Hepatocyte (in vitro differentiated cells): ENCODE results near the gene RGS11. TPM values are rescaled to one million over a fixed set of nuclear protein-coding genes. Genes with fewer than 3 reads are reported as not detected.
"Not testable (repeated sequence)": the region's sequence is repeated elsewhere in the genome, so short reads cannot be mapped to it uniquely, and the experiment has no call there.

Experiments
- DNase-seq: peaks from one replicate; pipeline ENCODE4 v3.0.0-alpha.2; 2016; ENCODE audit warnings: low spot score
- H2AFZ ChIP-seq: fragments of 200-600 bp; sonication (generic); 2 replicates; pipeline ENCODE4 v1.6.0; 2016; ENCODE audit warnings: antibody characterized with exemption, mild to moderate bottlenecking
- H3K27ac ChIP-seq: fragments of 200-600 bp; sonication (generic); 2 replicates; pipeline ENCODE4 v1.5.1; 2016; ENCODE audit warnings: mild to moderate bottlenecking
- H3K27me3 ChIP-seq: fragments of 200-600 bp; sonication (generic); 2 replicates; pipeline ENCODE4 v1.6.1; 2016
- H3K36me3 ChIP-seq: fragments of 200-600 bp; sonication (generic); replicated peaks from 2 replicates; pipeline ENCODE4 v1.5.1; 2016; ENCODE audit warnings: low read depth; ENCODE audit not compliant: insufficient read depth
- H3K4me1 ChIP-seq: fragments of 200-600 bp; sonication (generic); 2 replicates; pipeline ENCODE4 v1.5.1; 2016; ENCODE audit warnings: mild to moderate bottlenecking, moderate library complexity; ENCODE audit not compliant: insufficient read depth
- H3K4me2 ChIP-seq: fragments of 200-600 bp; sonication (generic); 2 replicates; pipeline ENCODE4 v1.6.0; 2016
- H3K4me3 ChIP-seq: fragments of 200-600 bp; sonication (generic); 2 replicates; pipeline ENCODE4 v1.5.1; 2016; ENCODE audit warnings: mild to moderate bottlenecking
- H3K79me2 ChIP-seq: fragments of 200-600 bp; sonication (generic); 2 replicates; pipeline ENCODE4 v1.6.0; 2017; ENCODE audit warnings: mild to moderate bottlenecking
- H3K9me2 ChIP-seq: fragments of 200-600 bp; sonication (generic); replicated peaks from 2 replicates; pipeline ENCODE4 v1.6.0; 2017; ENCODE audit warnings: mild to moderate bottlenecking; ENCODE audit not compliant: insufficient read depth
- H3K9me3 ChIP-seq: fragments of 200-600 bp; sonication (generic); 2 replicates; pipeline ENCODE4 v1.5.1; 2016; ENCODE audit warnings: low read depth, mild to moderate bottlenecking
- H4K20me1 ChIP-seq: fragments of 200-600 bp; sonication (generic); 2 replicates; pipeline ENCODE4 v1.6.0; 2016; ENCODE audit warnings: mild to moderate bottlenecking; ENCODE audit not compliant: insufficient read depth, poor library complexity, severe bottlenecking
- EZH2 ChIP-seq: fragments of 200-600 bp; sonication (generic); IDR thresholded peaks from 2 replicates; pipeline ENCODE4 v1.6.1; 2016; ENCODE audit warnings: antibody characterized with exemption, mild to moderate bottlenecking, borderline replicate concordance
- EZH2phosphoT487 ChIP-seq: fragments of 200-600 bp; sonication (generic); IDR thresholded peaks from one replicate; pipeline ENCODE4 v1.6.1; 2018; ENCODE audit warnings: antibody characterized with exemption, mild to moderate bottlenecking, low read depth, moderate library complexity; ENCODE audit not compliant: unreplicated experiment, severe bottlenecking
- WGBS: methylation state at CpG from one replicate; pipeline ENCODE4 v1.1.6; 2016; ENCODE audit warnings: low lambda C conversion rate; ENCODE audit errors: missing lambda C conversion rate; 5-methylcytosine and 5-hydroxymethylcytosine counted together
- polyA plus RNA-seq: library from polyadenylated mRNA; unstranded; fragments of >200 nt; fragmentation: Nextera tagmentation; extraction: Ambion mirVana; gene quantifications from 2 replicates; pipeline ENCODE4 v1.2.1, GENCODE V29; 2016
- total RNA-seq: library from RNA; depleted of rRNA; stranded (reverse); fragments of >200 nt; gene quantifications from 2 replicates; pipeline ENCODE4 v1.2.3, GENCODE V29; 2014
- TF ChIP-seq, protein P1 (sequence below): fragments of 200-600 bp; sonication (generic); IDR thresholded peaks from 2 replicates; pipeline ENCODE4 v1.5.1; 2016; ENCODE audit warnings: antibody characterized with exemption, mild to moderate bottlenecking; ENCODE audit not compliant: poor library complexity

The RGS11 gene
- total and polyA plus RNA-seq, 2 experiments from 2014 or later: 0.57 to 0.93 TPM

DNA sequence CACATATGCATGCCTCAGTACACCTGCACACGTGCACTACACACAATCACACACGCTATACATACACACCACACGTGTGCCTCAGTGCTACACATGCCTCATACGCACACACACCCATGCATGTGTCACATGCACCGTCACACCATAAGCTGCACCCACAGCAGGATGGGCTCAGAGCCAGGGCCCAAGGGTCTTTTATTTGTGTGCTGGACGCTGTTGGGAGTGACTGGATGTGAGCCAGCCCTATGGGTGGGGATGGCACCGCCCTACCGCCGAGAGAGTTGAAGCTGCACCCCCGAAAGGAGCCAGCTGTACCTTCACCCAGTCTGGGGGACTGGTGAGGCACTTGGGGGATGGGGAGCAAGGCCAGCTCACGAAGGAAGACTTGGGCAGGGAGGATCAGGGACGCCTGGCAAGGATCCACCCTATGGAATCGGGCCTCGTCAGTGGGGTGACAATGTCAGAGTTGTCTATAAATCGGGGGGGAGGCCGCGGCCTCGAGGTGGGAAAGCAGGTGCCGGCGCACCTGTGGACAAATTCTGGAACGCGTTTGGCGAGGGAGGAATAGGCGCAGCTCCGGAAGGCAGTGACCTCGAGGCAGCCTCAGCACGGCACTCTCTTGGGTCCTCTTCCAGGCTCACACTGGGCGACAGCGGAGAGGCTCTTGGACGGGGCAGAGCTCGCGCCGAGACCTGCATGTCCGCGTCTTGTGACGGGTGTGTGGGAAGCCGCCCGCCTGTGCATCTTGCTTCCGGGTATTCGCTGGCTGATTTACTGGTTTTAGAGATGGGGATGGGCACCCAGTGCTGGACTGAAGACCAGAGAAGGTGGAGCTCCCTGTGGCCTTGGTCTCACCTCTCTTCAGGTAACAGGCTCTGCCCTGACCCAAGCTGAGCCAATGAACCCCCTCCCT is 7.3 kb downstream of the RGS11 start:
- Histone ChIP-seq H3K27ac (no peak overlapping the region), H4K20me1 (no peaks in the 10 kb centered on the region), H3K79me2 (no peaks in the 10 kb centered on the region), H3K36me3 (no peaks in the 10 kb centered on the region), H3K27me3 (no peaks in the 10 kb centered on the region), H3K4me2 (no peak overlapping the region), H3K4me1 (no peaks in the 10 kb centered on the region), H2AFZ (no peak overlapping the region), H3K4me3 (no peak overlapping the region), H3K9me2 (no peaks in the 10 kb centered on the region), H3K9me3 (no peaks in the 10 kb centered on the region)
- TF ChIP-seq EZH2 (no peak), EZH2phosphoT487 (no peak)
- DNase-seq: no peak
- 88% methylated on average over 39 of the region's 40 CpGs for WGBS

DNA sequence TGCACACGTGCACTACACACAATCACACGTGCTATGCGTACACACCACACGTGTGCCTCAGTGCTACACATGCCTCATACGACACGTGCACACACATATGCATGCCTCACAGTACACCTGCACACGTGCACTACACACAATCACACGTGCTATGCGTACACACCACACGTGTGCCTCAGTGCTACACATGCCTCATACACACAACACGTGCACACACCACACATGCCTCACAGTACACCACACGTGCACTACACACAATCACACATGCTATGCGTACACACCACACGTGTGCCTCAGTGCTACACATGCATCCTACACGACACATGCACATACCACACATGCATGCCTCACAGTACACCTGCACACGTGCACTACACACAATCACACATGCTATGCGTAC is 8.2 kb downstream of the RGS11 start:
- H3K4me3 ChIP-seq, H3K79me2 ChIP-seq, H3K27ac ChIP-seq, H3K4me1 ChIP-seq, H3K4me2 ChIP-seq, H3K36me3 ChIP-seq, H3K27me3 ChIP-seq, H2AFZ ChIP-seq, H4K20me1 ChIP-seq, H3K9me3 ChIP-seq, H3K9me2 ChIP-seq, DNase-seq: not testable (repeated sequence)
- 98% methylated on average over 17 of the region's 17 CpGs for WGBS

DNA sequence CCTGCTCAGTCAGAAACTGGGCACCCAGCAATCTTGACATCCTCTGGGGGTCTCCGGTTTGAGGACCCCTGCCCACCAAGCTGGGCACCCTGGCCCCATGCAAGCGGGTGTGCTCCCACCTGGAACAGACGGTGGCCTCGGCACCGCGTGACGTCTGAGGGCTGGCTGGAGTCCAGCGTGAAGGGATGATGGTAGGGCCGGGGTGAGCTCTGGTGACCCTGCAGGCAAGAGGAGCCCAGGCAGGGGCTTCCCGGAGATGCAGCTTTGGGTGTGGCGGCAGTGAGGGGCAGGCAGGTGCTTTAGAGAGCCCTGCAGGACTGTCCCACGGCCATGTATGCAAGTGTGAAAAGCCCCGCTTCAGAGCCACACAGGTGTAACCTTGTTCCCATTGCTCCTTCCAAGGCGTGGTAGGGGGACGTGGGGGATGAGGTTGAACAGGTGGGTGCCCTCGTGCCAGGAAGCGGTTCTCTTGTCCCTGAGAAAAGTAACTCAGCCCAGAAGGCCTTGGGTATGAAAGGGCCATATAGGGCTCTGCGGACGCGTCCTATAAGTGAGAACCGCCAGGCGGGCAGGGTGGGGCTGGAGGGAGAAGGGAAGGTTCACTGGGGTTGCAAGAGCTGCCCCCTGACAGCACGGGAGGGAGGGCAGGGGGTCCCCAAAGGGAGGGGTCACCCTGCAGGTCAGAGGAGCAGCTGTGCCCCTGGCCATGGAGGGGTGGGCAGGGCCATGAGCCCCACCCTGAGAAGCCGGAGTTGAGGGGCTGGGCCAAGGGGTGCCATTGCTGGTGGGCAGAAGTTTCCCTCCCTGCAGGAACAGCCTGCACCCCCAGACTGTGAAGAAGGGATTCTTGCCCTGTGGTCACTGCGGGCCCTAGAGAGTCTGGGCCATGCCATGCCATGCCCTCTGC is 9.2 kb downstream of the RGS11 start:
- Histone ChIP-seq H3K9me2 (no peaks in the 10 kb centered on the region), H3K27ac (no peak overlapping the region), H4K20me1 (no peaks in the 10 kb centered on the region), H3K79me2 (no peaks in the 10 kb centered on the region), H2AFZ (no peak overlapping the region), H3K36me3 (no peaks in the 10 kb centered on the region), H3K9me3 (no peaks in the 10 kb centered on the region), H3K4me2 (no peak overlapping the region), H3K27me3 (no peaks in the 10 kb centered on the region), H3K4me1 (no peaks in the 10 kb centered on the region), H3K4me3 (no peak overlapping the region)
- no peak for DNase-seq
- 91% methylated on average over 23 of the region's 25 CpGs for WGBS
- TF ChIP-seq EZH2phosphoT487 (no peak), EZH2 (no peak)
- TF ChIP-seq, protein P1, sequence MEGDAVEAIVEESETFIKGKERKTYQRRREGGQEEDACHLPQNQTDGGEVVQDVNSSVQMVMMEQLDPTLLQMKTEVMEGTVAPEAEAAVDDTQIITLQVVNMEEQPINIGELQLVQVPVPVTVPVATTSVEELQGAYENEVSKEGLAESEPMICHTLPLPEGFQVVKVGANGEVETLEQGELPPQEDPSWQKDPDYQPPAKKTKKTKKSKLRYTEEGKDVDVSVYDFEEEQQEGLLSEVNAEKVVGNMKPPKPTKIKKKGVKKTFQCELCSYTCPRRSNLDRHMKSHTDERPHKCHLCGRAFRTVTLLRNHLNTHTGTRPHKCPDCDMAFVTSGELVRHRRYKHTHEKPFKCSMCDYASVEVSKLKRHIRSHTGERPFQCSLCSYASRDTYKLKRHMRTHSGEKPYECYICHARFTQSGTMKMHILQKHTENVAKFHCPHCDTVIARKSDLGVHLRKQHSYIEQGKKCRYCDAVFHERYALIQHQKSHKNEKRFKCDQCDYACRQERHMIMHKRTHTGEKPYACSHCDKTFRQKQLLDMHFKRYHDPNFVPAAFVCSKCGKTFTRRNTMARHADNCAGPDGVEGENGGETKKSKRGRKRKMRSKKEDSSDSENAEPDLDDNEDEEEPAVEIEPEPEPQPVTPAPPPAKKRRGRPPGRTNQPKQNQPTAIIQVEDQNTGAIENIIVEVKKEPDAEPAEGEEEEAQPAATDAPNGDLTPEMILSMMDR: no peak

DNA sequence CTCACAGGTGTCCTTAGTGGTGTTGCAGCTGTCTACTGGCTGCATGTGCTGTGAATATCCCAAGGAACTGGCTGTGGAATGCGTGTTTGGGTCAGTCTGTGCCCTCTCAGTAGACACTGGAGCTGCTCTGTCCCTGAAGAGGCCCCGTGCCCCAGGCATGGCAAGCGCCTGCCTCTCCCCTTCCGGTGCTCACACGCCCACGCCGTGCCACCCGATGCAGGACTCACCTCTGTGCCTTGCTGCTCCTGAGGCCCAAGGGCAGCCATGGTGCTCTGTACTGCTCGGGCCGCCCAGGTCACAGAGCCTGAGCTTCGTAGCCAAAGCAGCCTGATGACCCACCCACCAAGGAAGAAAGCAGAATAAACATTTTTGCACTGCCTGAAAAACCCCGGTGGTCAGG is 10.0 kb downstream of the RGS11 start:
- Histone ChIP-seq H3K27me3 (no peaks in the 10 kb centered on the region), H2AFZ (no peak overlapping the region)

More for the DNA sequence above, 10.0 kb downstream of the RGS11 start:
- TF ChIP-seq EZH2: no peak
- TF ChIP-seq, protein P1: no peak
- TF ChIP-seq EZH2phosphoT487: no peak
- no peaks in the 10 kb centered on the region for H4K20me1 ChIP-seq
- H3K4me2 ChIP-seq: no peak overlapping the region
- no peaks in the 10 kb centered on the region for H3K36me3 ChIP-seq
- H3K27ac ChIP-seq: no peak overlapping the region
- no peak for DNase-seq
- H3K4me3 ChIP-seq: no peak overlapping the region
- 92% methylated on average over 12 of the region's 12 CpGs for WGBS
- no peaks in the 10 kb centered on the region for H3K9me2 ChIP-seq
- no peaks in the 10 kb centered on the region for H3K9me3 ChIP-seq
- no peaks in the 10 kb centered on the region for H3K79me2 ChIP-seq
- no peaks in the 10 kb centered on the region for H3K4me1 ChIP-seq
